Measurements from ENCODE around the gene MRAS.

The MRAS gene

DNA sequence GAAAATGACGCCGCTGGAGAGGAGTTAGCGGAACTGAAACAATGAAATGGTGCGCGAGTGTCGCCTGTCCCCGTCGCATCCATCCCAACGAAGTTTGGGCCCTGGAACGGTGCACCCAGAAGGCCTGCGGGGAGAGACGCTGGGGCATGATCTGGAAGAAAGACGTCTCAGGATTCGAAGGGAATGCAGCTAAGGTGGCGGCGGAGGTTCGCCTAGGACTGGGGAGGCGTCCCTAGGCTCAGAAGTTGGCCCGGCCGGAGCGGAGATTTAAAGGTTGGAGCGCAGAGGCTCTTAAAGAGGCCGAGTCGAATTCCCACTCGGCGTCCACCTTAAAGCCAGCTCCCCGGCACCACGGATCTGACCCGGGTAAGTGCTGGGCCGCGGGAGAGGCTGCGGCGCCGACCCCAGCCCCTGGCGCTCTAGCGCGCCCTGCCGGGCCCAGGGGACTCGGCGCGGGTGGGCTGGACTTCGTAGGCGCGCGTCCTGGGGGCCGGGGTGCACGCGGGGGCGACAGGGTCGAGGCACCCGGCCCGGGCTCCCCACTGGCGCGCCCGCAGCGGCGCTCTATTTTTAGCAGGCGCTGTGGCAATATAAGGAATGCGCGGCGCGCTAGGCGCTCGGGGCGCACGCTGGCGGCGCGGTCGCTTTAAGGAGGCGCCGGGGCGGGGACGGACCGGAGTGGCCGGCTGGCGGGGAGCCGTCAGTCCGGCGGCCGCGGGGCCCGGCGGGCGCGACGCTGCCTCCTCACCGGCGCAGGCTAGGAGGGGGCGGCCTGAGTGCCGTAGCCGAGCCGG is at the start of gene MRAS:
MRAS (plus strand) TSS at position 620 of the 794 bp plus-strand sequence. CDS start 24,305 bp downstream, outside the sequence.
- peak; percentile 20 for DNase-seq

DNA sequence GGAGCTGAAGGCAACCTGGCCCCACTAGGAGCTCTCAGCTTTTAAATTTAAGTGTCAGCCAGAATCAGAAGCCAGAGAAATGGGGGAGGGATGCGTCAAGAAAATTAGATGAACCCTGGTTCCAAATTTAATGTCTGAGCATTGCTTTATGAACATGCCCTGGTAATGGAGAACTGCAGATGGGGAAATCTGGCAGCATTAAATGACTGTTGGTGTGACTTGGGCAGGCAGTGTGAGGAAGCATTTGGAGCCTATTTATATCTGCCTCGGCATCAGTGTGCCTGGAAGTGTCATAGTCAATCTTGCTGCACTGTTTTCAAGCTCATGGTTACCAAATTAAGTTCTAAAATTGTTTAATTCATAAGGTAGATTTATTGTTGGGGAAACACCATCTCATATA is 47.7 kb upstream of the MRAS start:
- DNase-seq, result no peak

DNA sequence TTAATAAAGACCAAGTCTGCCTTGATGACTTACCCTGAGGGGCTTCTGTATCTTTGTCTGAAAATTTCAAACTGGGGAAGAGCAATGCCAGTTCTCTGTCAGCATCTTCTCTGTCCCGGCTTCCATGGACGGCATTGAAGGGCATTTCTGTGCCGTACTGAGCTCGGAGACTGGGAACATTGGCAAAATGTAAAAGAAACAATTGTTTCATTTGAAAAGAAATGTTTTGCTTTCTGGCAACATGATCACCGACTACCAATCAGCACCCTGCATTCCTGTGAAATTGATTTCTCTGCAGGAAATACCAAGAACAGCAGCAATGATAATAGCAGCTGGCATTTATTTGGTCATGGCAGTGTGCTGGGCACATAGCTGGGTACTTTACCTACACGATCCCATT is 44.9 kb upstream of the MRAS start:
- DNase-seq, result no peak

DNA sequence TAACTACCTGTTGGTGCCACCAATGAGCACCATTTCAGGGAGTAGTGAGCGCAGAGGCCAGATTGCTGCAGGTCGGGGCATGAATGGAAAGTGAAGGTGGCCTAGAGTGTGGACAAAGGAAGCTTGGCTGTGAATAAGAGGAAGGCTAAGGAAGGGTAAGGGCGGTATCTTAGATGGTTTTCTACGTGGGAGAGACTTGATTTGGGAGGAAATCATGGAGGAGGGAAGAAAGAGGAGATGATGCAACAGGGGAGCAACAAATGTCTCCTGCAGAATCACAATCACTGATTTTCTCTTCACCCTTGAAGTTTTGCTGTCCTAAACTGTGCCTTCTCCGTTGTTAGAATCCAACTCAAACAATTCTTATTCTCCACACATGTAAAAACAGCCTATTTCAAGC is 40.5 kb upstream of the MRAS start:
- no peak for DNase-seq

DNA sequence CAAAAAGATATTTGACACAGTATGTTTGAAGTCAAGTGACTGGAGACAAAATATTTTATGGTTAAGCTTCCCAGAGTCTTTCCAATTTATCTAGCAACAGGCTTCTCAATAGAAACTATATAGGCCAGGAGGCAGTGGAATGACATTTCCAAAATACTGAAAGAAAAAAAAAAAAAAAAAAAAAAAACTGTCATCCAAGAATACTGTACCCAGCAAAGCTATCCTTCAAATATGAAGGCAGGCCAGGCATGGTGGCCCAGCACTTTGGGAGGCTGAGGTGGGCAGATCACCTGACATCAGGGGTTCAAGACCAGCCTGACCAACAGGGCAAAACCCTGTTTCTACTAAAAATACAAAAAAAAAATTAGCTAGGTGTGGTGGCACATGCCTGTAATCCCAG is 39.6 kb upstream of the MRAS start:
- no peak for DNase-seq

DNA sequence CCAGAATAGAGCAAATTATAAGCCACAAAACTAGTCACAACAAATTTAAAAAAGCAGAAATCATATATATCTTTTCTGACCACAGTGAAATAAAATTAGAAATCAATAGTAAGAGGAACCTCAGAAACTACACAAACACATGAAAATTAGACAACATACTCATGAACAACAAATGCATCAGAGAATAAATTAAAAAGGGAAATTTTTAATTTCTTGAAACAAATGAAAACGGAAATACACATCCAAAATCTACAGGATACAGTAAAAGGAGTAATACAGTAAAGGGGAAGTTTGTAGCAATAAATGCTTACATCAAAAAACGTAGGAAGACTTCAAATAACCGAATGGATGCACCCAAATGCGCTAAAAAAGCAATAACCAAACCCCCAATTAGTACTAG is 37.9 kb upstream of the MRAS start:
- DNase-seq, result no peak

DNA sequence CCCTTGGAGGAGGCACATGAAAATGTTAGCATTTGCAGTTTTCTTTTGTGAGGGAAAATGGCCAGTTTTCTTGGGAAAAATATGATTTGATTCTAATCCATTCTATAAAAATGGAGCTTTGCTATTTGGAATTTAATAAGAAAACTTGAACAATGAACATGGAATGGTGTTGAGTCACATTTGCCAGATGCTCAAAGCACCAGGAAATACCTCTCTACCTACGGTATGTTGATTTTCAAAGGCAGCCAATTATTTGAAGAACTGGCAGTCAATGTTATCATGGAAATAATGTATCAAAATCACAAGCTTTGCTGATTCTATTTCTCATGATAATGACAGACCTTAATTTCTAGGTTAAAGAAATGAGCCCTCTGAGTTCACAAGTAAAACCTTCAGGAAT is 33.6 kb upstream of the MRAS start:
- no peak for DNase-seq

DNA sequence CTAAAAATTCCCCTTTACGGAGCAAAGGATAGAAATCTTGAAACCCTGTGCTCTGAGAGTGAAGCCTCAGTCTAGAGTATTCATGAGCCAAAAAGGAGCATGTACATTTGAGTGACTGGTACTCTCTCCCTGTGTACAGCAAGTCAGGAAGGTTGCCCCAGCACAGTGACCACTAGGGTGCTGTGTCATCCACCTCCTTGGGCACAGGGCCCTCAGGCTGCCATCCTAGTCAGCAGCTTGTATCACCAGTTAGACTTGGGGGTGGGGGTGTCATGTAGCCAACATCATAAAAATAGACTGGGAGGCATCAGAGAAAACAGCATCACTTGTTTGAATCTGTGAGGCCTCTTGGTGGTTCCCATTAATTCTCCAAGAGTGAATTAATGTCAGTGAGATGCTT is 30.7 kb upstream of the MRAS start:
- DNase-seq, result no peak

DNA sequence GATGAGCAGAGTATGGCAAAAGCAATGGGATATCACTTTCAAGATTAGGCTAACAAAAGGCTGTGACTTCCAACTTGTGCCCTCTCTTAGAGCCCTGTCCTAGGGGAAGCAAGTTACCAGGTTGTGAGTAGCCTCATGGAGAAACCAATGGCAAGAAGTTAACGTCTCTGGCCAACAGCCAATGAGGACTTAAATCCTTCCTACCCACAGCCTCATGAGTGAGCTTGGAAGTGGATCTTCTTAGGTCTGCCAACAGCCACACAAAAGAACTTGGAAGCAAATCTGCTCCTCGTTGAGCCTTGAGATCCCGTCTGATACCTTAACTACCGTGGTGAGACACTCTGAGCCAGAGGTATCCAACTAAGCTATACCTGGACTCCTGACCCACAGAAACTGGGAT is 24.4 kb upstream of the MRAS start:
- DNase-seq, result no peak

DNA sequence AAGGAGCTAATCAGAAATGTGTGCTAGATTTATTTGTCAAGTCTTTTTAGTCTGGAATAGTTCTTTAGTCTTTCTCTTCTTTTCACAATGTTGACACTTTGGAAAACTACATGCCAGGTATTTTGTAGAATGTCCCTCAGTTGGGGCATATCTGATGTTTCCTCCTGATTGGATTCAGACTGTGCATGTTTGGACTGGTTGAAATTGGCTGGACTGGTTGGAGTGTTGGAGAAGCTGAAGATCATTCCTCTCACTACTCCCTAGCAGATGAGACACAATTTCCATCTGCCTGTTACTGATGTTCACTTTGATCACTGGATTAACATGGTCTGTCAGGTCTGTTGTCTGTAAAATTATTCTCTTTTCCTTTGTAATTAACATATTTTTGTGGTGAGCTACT is 22.4 kb upstream of the MRAS start:
- DNase-seq, result no peak

DNA sequence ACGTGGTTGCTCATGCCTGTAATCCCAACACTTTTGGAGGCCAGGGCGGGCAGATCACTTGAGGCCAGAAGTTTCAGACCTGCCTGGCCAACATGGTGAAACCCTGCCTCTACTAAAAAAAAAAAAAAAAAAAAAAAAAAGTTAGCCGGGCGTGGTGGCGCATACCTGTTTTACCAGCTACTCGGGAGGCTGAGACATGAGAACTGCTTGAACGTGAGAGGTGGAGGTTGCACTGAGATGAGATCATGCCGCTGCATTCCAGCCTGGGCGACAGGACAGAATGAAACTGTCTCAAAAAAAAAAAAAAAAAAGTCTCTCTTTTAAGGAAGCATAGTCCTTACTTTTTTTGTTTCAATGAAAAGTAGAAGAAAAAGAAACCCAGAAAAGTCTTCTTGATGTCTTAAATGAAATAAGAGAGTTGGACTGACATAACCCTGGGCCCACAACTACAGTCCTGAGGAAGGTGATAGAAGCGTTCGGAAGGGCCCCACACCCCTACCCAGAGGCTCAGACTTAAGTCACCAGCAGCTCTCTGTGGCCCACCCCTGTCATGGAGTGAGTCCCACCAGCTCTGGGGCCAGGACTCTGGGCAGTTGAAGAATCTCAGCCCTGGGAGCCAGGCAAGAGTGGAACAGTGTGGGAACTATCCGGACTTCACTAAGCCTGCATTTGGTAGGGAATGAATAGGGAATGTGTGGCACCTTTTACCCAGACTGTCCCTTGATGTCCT is 21.3 kb upstream of the MRAS start:
- DNase-seq, result no peak

DNA sequence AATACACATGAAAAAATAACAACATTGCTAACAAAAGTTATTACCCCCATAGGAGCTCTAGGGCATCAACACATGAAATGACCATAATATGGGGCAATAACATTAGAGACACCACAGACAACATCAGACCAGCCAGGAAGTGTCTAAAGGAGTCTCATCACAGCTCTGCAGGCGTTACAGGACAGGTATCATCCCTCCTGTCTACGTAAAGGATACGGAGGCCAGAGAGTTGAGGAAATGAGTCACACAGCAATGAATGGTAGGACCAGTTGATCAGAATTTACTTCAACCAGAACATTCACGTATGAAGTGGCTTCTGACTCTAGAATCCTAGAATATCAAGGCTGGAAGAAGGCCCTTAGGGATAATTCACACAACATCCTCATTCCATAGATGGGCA is 20.5 kb upstream of the MRAS start:
- DNase-seq, result no peak

DNA sequence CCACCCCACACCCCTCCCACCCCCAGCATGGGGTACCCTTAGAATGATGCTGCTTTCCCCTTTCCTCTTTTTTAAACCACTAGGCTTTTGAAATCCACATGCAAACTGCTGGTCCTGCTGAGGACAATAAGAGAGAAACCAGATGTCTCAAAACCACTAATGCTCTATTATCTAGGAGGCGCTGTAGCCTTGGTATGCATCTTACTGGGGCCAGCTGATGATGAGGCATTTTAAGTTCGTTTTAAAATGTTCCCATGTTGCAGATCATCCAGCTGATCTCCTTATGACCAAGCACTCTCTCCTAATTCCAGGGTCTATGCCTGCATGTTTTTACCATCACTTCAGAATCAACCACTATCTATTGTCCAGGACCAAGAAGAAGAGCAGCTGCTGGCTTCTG is 20.0 kb upstream of the MRAS start:
- DNase-seq, result no peak

DNA sequence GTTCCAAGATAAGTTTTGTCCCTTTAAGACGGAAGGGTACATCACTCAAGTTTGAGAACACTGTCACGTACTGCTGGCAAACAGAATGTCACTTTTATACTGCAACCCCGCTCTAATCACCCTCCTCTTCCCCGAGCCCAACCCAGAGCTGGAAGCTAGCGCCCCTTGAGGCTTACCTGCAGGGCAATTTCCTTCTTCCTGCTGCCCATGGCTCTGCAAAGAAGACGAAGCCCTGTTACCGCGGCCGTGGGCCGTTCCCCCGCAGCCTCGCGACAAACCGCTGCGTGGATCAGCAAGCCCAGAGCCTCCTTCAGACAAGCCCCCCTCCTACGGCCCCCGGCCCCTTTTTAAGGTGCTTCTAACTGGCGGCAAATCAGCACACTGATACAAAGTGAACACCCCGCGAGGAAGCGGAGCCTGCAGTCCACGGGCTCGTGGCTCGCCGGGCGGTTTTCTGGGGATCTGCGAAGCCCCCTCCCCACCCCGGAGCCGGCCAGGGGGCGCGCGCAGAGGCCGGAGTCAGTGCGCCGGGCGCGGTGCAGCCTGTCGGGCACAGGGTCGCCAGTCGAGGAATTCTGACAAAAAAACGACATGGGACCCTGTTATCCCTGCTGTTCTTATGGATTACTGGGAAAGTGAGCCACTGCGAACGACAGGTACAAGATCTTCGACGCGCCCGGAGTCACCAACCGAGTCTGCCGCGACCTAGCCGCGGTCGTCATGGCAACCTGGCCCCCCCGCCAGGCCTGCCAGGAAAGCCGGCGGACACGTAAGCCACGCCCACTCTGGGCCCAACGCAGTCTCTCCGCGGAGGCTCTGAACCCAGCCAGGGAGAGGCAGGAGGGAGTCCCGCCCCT is 19.0 kb upstream of the MRAS start, which contains the start of gene NME9:
NME9 (minus strand) TSS at position 725 of the 857 bp plus-strand sequence; CDS start at position 209, 516 bp downstream.
- DNase-seq, result peak; percentile 95

DNA sequence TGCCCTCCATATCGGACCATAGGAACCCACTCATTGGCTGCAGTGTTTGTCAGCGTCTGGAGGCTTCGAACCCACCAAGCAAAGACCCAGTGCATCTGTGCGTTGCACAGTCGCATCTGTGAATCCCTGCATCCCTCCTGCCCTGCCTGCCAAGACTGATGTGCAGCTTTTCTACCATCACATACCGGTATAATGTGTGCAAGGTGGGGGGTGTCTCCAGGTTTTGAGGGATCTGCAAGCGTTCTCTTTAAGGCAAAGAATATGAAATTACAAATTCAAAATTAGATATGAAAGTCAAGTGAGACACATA is 18.4 kb upstream of the MRAS start:
- no peak for DNase-seq

DNA sequence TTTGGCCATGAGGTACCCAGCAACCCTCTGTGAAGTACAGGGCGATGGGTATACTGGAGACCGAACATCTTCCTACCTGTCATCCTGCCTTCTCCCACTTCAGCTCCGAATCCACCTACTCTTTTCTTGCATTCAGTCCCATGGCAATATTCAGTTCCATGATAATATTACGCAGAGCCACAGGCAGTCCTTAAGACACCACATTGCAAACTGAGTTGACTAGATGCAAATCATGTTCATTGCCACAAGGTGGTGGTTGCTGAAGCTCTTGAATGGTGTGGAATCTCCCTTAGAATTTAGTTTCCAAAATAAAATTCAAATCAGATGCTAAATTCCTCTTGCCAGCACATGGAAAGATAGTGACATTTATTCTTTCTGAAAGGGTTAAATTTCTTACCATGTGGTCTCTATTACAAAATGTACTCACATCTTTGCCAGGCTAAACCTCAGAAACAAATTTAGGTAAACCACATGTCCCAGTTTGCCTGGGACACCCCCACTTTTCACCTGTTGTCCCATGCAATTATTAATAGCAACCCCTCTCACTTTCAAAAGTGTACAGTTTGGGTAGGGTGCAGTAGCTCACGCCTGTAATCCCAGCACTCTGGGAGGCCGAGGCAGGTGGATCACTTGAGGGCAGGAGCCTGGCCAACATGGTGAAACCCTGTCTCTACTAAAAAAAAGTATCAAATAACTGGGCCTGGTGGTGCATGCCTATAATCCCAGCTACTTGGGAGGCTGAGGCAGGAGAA is 17.1 kb upstream of the MRAS start:
- DNase-seq, result no peak

DNA sequence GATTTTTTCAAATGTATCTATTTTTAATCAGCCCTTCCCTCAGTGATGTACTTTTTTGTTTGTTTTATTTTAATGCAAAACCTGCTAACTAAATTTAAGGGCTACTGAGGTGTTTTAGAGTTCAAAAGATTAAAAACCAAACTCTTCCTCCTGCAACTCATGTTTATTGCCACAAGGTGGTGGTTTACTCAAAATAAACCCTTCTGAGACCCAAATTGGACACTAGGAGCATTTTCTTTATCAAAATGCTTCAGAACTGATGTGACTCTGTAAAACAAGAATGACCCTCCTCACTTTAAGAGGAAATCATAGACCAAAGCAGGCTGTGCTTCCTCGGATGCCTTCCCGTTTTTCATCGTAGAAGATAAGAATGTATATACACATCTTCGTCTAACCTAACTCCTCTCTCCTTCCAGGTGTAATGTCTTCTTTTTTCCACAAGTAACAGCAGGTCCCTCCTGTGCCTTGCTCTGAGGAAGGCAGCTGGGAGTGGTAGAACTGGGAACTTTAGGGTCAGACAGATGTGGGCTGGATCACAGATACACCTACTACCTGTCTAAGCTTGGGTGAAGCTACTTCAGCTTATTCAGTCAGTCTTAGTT is 15.8 kb upstream of the MRAS start:
- DNase-seq, result peak; percentile 33

DNA sequence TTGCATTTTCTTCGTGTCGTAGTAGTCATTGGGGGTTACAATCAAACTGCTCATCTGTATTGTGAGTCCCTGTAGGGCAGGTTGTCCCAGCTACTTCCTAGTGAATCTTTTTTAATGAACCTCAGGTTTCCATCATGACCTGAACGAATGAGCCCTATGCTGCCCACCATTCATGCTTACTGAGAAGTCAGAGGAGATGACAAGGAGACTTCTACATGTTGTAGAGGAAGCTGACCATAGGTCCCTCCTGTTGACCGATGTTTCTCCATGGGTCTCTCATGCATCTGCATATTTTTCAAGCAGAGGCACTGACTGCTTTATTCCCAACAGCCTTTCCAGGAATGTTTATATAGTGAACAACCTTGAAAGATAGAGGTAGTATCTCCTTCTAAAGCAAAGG is 13.8 kb upstream of the MRAS start:
- DNase-seq, result no peak

DNA sequence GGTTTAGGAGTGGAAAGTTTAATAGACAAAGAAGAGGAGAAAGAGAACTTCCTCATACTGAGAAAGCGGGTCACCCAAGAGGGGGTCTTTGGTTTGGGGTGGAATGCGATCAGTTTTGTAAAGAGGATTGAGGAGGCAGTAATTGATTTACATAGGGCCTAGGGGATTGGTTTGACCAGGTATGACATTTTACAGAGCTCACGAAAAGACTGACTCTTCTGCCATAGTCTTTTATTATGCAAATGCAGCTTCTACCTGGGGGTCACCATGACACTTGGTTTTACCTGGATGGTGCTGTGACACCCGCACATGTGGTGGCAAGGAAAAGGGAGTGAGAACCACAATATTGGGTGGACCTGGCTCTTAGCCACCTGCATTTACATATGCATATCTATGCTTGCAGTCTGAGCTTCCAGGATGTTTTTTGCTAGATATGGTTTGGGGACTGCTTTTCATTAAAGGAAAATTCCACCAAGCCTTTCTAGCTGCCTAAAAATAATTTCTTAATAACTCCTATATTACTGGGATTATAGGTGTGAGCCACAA is 11.9 kb upstream of the MRAS start:
- DNase-seq, result no peak

DNA sequence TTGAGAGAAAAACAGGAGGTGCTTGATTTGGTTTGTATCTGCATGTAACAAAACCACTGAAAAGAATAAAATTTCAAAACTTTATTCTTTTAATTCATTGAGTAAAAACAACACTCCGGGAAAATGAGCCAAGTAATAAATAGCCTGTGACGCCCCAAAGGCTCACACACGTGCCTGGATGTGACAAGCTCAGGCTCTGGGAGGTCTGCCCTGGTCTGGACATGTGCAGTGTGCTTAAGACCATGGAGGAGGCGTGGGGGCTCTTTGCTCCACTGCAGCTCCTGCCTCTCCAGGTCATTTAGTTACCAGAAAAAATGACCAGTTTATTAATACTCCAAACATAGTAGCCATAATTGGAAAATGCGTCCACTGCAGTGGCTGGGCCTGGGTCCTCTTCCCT is 10.1 kb upstream of the MRAS start:
- no peak for DNase-seq

DNA sequence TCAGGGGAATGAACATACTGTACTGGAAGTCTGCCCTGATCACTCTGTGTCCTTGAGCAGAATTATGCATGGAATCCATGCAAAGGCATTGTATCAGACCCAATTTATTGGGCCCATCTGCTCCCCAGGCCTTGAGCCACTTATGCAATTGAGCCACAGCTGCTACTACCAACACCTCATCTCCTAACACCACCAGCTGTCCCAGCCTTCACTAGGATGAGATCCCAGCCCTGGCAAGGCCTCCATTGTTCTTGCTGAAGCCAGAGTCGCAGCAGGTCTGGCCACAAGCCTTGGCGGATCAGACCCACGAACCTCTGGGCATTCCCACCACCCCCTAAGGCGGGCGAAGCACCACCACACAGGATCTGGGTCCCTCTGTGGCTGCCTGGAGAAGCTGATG is 9.6 kb upstream of the MRAS start:
- no peak for DNase-seq

DNA sequence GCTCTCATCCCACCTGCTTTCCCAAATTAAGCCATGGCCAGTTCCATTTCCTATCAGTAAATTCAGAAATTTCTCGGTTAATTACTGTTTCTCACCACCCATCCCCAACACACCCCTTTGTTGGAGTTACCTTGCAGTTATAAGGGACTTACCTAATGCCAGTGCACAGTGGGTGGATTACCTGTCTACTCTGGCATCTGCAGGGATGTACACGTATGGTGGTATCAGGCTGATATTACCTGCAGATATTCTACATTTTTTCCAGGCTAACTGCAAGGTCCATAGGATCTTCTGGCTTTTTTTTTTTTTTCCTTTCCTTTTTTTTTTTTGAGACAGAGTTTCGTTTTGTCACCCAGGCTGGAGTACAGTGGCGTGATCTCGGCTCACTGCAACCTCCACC is 7.9 kb upstream of the MRAS start:
- DNase-seq, result no peak

Measured in CD4-positive, alpha-beta T cell treated with Interleukin-10 for 1 hour (primary cell).